Natural killer cell (primary cell): ENCODE data around the gene HOXC5. TPM values are rescaled to one million over a fixed set of nuclear protein-coding genes. Genes with fewer than 3 reads are reported as not detected.

ENCODE experiments used
- ATAC-seq, 3 donors: fragments of 150-1000 bp in 2 of 3; fragments of 200-7000 bp in 1 of 3; cut with Tn5 transposase; 1 replicate in 1 of 3; 2 replicates in 2 of 3; pipeline ENCODE4 v1.10.0; 2021; ENCODE audit warnings: mild to moderate bottlenecking in 2 of 3, moderate library complexity in 2 of 3
- DNase-seq, 2 donors: peaks; one replicate each; pipeline versions ENCODE4 v3.0.0 to v3.0.0-alpha.2; 2013 to 2021; ENCODE audit warnings: mixed read lengths in 1 of 2
- H3K27ac ChIP-seq: one replicate; pipeline ENCODE4 v1.5.1; 2013; ENCODE audit warnings: mild to moderate bottlenecking, low read length
- H3K27me3 ChIP-seq: one replicate; pipeline ENCODE4 v1.6.1; 2013; ENCODE audit warnings: low read length; ENCODE audit not compliant: control insufficient read depth, insufficient read depth
- H3K36me3 ChIP-seq: one replicate; pipeline ENCODE4 v1.6.1; 2013; ENCODE audit warnings: low read length; ENCODE audit not compliant: control insufficient read depth, insufficient read depth
- H3K4me1 ChIP-seq: one replicate; pipeline ENCODE4 v1.6.1; 2013; ENCODE audit warnings: low read length; ENCODE audit not compliant: control insufficient read depth, insufficient read depth
- H3K4me3 ChIP-seq: one replicate; pipeline ENCODE4 v1.5.1; 2013; ENCODE audit warnings: low read length
- H3K9me3 ChIP-seq: one replicate; pipeline ENCODE4 v1.6.1; 2013; ENCODE audit warnings: low read length; ENCODE audit not compliant: control insufficient read depth, insufficient read depth
- H3K27ac Mint-ChIP-seq, 2 donors: one replicate each; pipeline ENCODE4 v1.8.0; 2022; ENCODE audit warnings: mild to moderate bottlenecking in 2 of 2, mixed read lengths in 2 of 2, moderate library complexity in 1 of 2
- H3K27me3 Mint-ChIP-seq, 2 donors: one replicate each; pipeline ENCODE4 v1.8.0; 2022; ENCODE audit warnings: low read depth in 2 of 2, mixed read lengths in 2 of 2
- H3K36me3 Mint-ChIP-seq: one replicate; pipeline ENCODE4 v1.8.0; 2022; ENCODE audit warnings: mixed read lengths
- H3K4me1 Mint-ChIP-seq, 2 donors: one replicate each; pipeline ENCODE4 v1.8.0; 2022; ENCODE audit warnings: mixed read lengths in 2 of 2
- H3K4me3 Mint-ChIP-seq: one replicate; pipeline ENCODE4 v1.8.0; 2022; ENCODE audit warnings: mild to moderate bottlenecking, moderate library complexity, mixed read lengths
- H3K9me3 Mint-ChIP-seq, 2 donors: one replicate each; pipeline ENCODE4 v1.8.0; 2022; ENCODE audit warnings: mixed read lengths in 2 of 2
- CTCF ChIP-seq: fragments of 200-600 bp; IDR thresholded peaks from one replicate; pipeline ENCODE4 v1.8.0; 2022; ENCODE audit warnings: antibody characterized with exemption
- WGBS: methylation state at CpG from one replicate; pipeline ENCODE4 v1.1.7; 2013; ENCODE audit warnings: missing lambda C conversion rate; ENCODE audit not compliant: insufficient coverage; 5-methylcytosine and 5-hydroxymethylcytosine counted together
- intact Hi-C: fragments of 100-400 bp; cut with micrococcal nuclease; formaldehyde crosslinking; loops from one replicate; pipeline ENCODE4 v1.14.2; 2022
- total RNA-seq, 4 donors: library from RNA; stranded (reverse); fragments of 120-200 nt in 1 of 4; gene quantifications; one replicate each; pipeline versions ENCODE4 v1.2.3 to v1.2.4, GENCODE V29; 2013 to 2022

HOXC5 gene
- total RNA-seq, 3 donors from 2014 or later (not counting 1 experiment from before 2014, with no cell fraction given) = 0.20 TPM; not detected in 2

DNA sequence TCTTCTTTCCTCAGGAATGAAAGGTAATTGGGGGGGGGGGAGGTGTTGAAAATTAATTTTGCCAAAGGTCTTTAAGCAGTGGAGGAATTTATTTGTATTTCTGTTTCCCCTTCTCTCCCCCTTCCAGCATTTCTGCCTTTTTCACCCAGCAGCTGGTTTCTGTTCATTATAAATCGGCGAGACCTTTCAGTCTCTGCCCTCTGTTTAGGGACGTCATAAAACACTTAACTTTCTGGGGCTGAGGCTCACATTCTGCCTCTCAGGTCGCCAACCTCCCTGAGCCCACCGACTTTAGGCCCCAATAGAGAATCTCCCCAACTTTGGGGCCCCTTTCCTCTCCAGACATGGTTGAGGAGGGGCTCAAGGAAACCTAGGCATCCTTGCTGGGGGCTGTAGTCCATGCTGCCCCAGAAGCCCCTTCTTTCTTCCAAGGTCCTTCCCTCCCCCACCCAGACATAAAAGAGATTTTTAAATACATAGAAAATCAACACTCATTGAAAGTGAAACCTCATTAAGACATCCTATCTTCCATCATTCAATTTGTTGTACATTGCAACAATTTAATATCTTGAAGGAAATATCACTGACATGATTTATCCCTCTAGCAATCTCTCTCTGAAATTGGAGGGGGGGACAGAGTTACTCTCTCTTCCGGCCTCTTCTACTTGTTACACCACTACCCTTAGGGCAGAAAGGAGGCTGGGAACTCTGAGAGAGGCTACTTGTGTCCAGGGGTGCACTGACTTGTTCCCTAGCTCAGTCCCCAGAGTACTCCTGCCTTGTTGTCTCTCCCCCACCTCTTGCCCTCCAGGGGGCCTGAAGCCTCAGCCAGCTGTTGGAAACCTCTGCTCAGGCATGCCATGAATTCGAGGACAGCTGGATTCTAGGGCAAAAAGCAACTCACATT lies 7.1 kb upstream of the HOXC5 start:
- Mint-ChIP-seq H3K27me3 (peaks cover 75 to 87% of the 10 kb centered on the region in 2 donors), H3K4me1 (peaks cover 0 to 4% of the 10 kb centered on the region in 2 donors), H3K4me3 (no peak overlapping the region), H3K36me3 (no peaks in the 10 kb centered on the region), H3K9me3 (no peaks in the 10 kb centered on the region), H3K27ac (no peak overlapping the region)
- ATAC-seq (no peak), DNase-seq (no peak)
- Histone ChIP-seq H3K4me1 (peaks cover 3% of the 10 kb centered on the region), H3K27me3 (peaks cover 67% of the 10 kb centered on the region), H3K27ac (no peak overlapping the region), H3K9me3 (no peaks in the 10 kb centered on the region), H3K36me3 (no peaks in the 10 kb centered on the region), H3K4me3 (no peak overlapping the region)
- no peak for TF ChIP-seq CTCF
- WGBS = 33% methylated on average over 7 of the region's 7 CpGs
- intact Hi-C loops = no loop called here

DNA sequence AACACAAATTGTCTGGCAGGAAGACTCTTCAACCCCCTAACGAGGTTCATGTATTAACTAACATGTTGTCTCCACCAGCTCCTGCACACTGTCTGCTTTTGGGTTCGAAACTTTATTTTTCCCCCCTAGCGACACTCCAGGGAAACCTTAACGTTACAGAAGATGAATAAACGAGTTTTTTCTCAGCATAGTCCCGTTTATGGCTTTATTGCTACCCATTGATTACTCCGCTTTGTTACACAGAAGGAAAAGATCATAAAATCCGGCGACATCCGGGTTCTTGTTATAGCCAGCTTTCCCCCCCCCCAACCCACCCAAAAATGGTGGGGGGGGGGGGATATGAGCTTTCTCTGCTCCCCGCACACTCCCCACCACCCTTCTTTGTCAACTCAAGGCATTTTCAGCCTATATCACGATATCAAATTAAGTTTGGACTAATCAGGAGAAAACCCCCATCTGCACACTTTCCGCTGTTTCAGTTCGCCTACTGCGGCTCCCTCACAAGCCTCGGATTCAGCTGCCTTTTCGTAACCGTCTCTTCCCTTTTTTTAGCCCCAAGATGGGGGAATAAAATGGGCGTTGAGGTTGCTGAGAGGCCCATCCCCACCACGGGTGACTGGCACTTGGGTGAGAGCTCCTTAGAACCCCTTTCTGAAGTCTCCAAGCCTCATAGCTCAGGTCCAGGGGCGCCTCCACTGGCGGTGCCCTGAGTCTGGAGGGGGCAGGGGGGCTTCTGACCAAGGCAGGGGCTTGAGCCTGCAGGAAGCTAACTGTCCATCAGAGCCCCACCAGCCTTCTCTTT lies 6.0 kb upstream of the HOXC5 start:
- Mint-ChIP-seq H3K36me3 (no peaks in the 10 kb centered on the region), H3K4me3 (no peak overlapping the region)

GRCh38 chr12:54027442-54027786 lies 5.4 kb upstream of the HOXC5 start:
- peaks cover 80% of the 10 kb centered on the region for H3K27me3 ChIP-seq
- peaks cover 3% of the 10 kb centered on the region for H3K4me1 ChIP-seq
- DNase-seq (no peak), ATAC-seq (no peak)
- TF ChIP-seq CTCF = no peak
- Mint-ChIP-seq H3K4me1 (peaks cover 0 to 6% of the 10 kb centered on the region in 2 donors), H3K9me3 (no peaks in the 10 kb centered on the region), H3K27me3 (peaks cover 78 to 91% of the 10 kb centered on the region in 2 donors), H3K36me3 (no peaks in the 10 kb centered on the region), H3K27ac (no peak overlapping the region), H3K4me3 (no peak overlapping the region)
- H3K27ac ChIP-seq = no peak overlapping the region
- H3K9me3 ChIP-seq = peaks cover 2% of the 10 kb centered on the region
- H3K36me3 ChIP-seq = no peaks in the 10 kb centered on the region
- no peak overlapping the region for H3K4me3 ChIP-seq
- 59% methylated on average over 3 of the region's 3 CpGs for WGBS
- intact Hi-C loops = no loop called here

More for the DNA sequence above, 6.0 kb upstream of the HOXC5 start:
- Histone ChIP-seq H3K36me3 (no peaks in the 10 kb centered on the region), H3K27me3 (peaks cover 78% of the 10 kb centered on the region), H3K9me3 (no peaks in the 10 kb centered on the region), H3K4me3 (no peak overlapping the region), H3K27ac (no peak overlapping the region), H3K4me1 (peaks cover 3% of the 10 kb centered on the region)
- Mint-ChIP-seq H3K27me3 (peaks cover 78 to 87% of the 10 kb centered on the region in 2 donors), H3K9me3 (no peaks in the 10 kb centered on the region), H3K27ac (no peak overlapping the region), H3K4me1 (peaks cover 0 to 4% of the 10 kb centered on the region in 2 donors)
- ATAC-seq = no peak
- DNase-seq = no peak
- intact Hi-C loops = no loop called here
- WGBS = 13% methylated on average over 18 of the region's 22 CpGs
- TF ChIP-seq CTCF = no peak
